ENCODE measurements around the gene CEACAM5.
A peak's percentile ranks its signal among the peaks of the same experiment; 100 is the strongest.

CEACAM5 gene

GRCh38 chr19:41689993-41690800, 18.2 kb upstream of the CEACAM5 start:
- TF ChIP-seq CTCF (IDR thresholded peaks at IDR 0.05; ENCODE audit: low read length) (no peak), EZH2 (IDR thresholded peaks at IDR 0.05; ENCODE audit: borderline replicate concordance, low read length) (no peak)
- no peak overlapping the region for H3K27ac ChIP-seq (ENCODE audit: low read depth, low read length, poor library complexity, severe bottlenecking)
- no peak overlapping the region for H3K4me3 ChIP-seq (ENCODE audit: low read depth, low read length, poor library complexity, severe bottlenecking)
- H2AFZ ChIP-seq (ENCODE audit: low read length): no peak overlapping the region
- H3K4me2 ChIP-seq (ENCODE audit: low read length): no peak overlapping the region
- H3F3A ChIP-seq (ENCODE audit: insufficient read depth, low read length): no peaks in the 10 kb centered on the region
- H3K4me1 ChIP-seq (ENCODE audit: insufficient read depth, low read length, severe bottlenecking): no peaks in the 10 kb centered on the region
- no peaks in the 10 kb centered on the region for H3K79me2 ChIP-seq (ENCODE audit: insufficient read depth, low read length)
- no peaks in the 10 kb centered on the region for H4K20me1 ChIP-seq (ENCODE audit: insufficient read depth, low read length)
- H3K27me3 ChIP-seq (ENCODE audit: insufficient read depth, low read length): no peaks in the 10 kb centered on the region
- no peak overlapping the region for H3K9ac ChIP-seq (ENCODE audit: low read length)
- no peaks in the 10 kb centered on the region for H3K36me3 ChIP-seq (ENCODE audit: insufficient read depth, low read length)
- H3K9me2 ChIP-seq (ENCODE audit: low read depth, low read length): no peaks in the 10 kb centered on the region
- H3K9me3 ChIP-seq (ENCODE audit: low read length): no peaks in the 10 kb centered on the region

GRCh38 chr19:41690801-41691065, 17.7 kb upstream of the CEACAM5 start:
- Histone ChIP-seq H3K27me3 (ENCODE audit: insufficient read depth, low read length) (no peaks in the 10 kb centered on the region), H3K4me3 (ENCODE audit: low read depth, low read length, poor library complexity, severe bottlenecking) (no peak overlapping the region), H3K4me2 (ENCODE audit: low read length) (no peak overlapping the region), H3K9me3 (ENCODE audit: low read length) (no peaks in the 10 kb centered on the region), H3K36me3 (ENCODE audit: insufficient read depth, low read length) (no peaks in the 10 kb centered on the region), H3K9ac (ENCODE audit: low read length) (no peak overlapping the region), H3K27ac (ENCODE audit: low read depth, low read length, poor library complexity, severe bottlenecking) (no peak overlapping the region), H2AFZ (ENCODE audit: low read length) (no peak overlapping the region), H4K20me1 (ENCODE audit: insufficient read depth, low read length) (no peaks in the 10 kb centered on the region), H3F3A (ENCODE audit: insufficient read depth, low read length) (no peaks in the 10 kb centered on the region), H3K79me2 (ENCODE audit: insufficient read depth, low read length) (no peaks in the 10 kb centered on the region), H3K9me2 (ENCODE audit: low read depth, low read length) (no peaks in the 10 kb centered on the region), H3K4me1 (ENCODE audit: insufficient read depth, low read length, severe bottlenecking) (no peaks in the 10 kb centered on the region)
- TF ChIP-seq CTCF (IDR thresholded peaks at IDR 0.05; ENCODE audit: low read length) (no peak), EZH2 (IDR thresholded peaks at IDR 0.05; ENCODE audit: borderline replicate concordance, low read length) (no peak)

- Histone ChIP-seq H3K79me2 (ENCODE audit: insufficient read depth, low read length) (no peaks in the 10 kb centered on the region), H3K36me3 (ENCODE audit: insufficient read depth, low read length) (no peaks in the 10 kb centered on the region), H4K20me1 (ENCODE audit: insufficient read depth, low read length) (no peaks in the 10 kb centered on the region), H3K27me3 (ENCODE audit: insufficient read depth, low read length) (no peaks in the 10 kb centered on the region), H3K4me2 (ENCODE audit: low read length) (no peak overlapping the region), H3K9me3 (ENCODE audit: low read length) (no peaks in the 10 kb centered on the region), H3F3A (ENCODE audit: insufficient read depth, low read length) (no peaks in the 10 kb centered on the region), H2AFZ (ENCODE audit: low read length) (no peak overlapping the region), H3K9me2 (ENCODE audit: low read depth, low read length) (no peaks in the 10 kb centered on the region), H3K9ac (ENCODE audit: low read length) (no peak overlapping the region), H3K27ac (ENCODE audit: low read depth, low read length, poor library complexity, severe bottlenecking) (no peak overlapping the region), H3K4me3 (ENCODE audit: low read depth, low read length, poor library complexity, severe bottlenecking) (no peak overlapping the region), H3K4me1 (ENCODE audit: insufficient read depth, low read length, severe bottlenecking) (no peaks in the 10 kb centered on the region)
- no peak for TF ChIP-seq EZH2 (IDR thresholded peaks at IDR 0.05; ENCODE audit: borderline replicate concordance, low read length)
- TF ChIP-seq CTCF (IDR thresholded peaks at IDR 0.05; ENCODE audit: low read length): peak; percentile 64
Measured at GRCh38 chr19:41691268-41691970, 17.0 kb upstream of the CEACAM5 start.
